NCI-H2081 treated with DMSO at 0.1 percent for 48 hours (cell line): ENCODE results near the gene GDA.
"Not testable (repeated sequence)": the region's sequence is repeated elsewhere in the genome, so short reads cannot be mapped to it uniquely, and the experiment has no call there.

ENCODE experiments used
- DNase-seq: peaks from one replicate; lab custom pipeline; 2025; lab: John Stamatoyannopoulos, UW

GDA gene

GRCh38 chr9:72280913-72281500 is 131.8 kb downstream of the GDA start:
- no peak for DNase-seq

GRCh38 chr9:72289401-72289800 is 140.2 kb downstream of the GDA start:
- DNase-seq = no peak

DNA sequence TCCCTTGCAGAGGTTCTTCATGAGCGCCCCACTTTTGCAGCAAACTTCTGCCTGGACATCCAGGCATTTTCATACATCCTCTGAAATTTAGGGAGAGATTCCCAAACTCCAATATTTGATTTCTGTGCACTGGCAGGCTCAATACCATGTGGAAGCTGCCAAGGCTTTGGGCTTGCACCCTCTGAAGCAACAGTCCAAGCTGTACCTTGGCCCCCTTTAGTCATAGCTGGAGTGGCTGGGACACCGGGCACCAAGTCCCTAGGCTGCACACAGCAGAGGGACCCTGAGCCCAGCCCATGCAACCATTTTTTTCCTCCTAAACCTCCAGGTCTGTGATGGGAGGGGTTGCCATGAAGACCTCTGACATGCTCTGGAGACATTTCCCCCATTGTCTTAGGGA is 141.1 kb downstream of the GDA start:
- DNase-seq = no peak

DNA sequence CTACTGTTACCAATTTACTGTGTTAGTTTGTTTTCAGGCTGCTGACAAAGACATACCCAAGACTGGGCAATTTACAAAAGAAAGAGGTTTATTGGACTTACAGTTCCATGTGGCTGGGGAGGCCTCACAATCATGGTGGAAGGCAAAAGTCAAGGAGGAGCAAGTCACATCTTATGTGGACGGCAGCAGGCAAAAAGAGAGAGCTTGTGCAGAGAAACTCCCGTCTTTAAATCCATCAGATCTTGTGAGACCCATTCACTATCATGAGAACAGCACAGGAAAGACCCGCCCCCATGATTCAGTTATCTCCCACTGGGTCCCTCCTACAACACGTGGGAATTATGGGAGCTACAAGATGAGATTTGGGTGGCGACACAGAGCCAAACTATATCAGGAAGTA is 142.3 kb downstream of the GDA start:
- DNase-seq = not testable (repeated sequence)

DNA sequence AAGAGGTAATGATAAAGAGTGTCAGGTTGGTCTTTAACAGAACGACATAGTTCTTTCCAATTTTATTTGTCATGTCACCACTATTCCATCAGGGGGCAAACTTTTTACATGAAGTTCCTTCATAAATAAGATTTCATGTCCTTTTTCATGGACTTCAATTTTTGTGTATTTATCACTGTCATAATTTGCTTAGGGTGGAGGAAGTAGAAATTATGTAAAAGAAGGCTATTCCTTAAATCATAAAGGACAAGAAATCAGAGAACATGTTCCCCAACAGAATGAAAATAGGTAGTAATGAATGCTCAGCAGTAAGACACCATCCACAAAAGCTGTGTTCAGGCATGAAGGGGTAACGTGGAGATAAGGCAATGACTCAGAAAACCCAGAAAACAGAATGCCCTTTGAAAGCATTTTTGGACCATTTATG is 143.0 kb downstream of the GDA start:
- no peak for DNase-seq

DNA sequence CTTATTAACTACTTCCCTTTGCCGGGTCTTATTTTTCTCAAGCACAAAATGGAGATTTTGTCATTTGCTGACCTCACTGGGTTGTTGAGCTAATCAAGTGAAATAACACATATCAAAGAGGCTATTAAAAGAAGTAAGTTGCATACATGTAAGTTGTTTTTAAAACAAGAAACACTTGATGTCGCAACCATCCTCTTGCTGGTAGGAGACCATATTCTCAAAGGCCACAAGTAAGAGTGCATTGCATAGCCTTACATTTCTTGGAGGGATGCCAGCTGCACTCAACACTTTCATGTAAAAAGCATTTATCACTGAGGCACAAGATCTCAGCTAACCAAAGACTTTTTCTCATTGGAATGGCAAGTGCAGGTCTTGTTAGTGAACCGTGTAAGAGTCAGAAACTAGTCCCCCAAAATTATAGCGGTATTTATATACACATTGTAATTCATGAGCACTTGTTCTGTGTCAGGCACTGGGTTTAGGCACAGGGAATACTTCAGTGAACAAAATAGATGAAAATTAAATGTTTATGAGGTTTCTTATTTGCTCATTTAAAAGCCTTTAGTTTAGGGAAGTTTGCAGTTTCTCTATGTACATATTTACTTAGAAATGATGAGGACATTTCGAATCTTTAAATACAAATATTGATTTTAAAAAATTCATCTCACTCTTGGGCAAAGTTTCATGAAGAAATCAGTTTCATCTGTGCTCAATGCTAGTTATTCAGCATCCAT is 143.8 kb downstream of the GDA start:
- DNase-seq = no peak

- no peak for DNase-seq
Measured at GRCh38 chr9:72294936-72295335, 145.7 kb downstream of the GDA start.

DNA sequence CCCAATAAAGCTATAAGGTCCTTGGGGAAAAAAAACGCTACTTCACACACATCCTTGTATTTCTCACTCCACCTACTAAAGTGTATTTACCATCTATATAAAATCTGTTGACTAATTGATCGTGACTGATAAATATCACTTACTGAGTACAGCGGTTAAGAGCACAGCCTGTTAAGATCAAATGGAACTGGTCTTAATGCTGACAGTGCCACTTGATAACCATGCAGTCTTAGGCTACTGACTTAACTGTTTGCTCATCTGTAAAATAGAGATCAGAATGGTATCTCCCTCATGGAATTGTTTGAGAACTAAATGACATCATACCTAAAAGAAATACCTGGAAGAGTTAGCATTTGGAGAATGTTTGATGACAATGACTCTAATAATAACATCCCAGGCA is 148.3 kb downstream of the GDA start:
- no peak for DNase-seq

DNA sequence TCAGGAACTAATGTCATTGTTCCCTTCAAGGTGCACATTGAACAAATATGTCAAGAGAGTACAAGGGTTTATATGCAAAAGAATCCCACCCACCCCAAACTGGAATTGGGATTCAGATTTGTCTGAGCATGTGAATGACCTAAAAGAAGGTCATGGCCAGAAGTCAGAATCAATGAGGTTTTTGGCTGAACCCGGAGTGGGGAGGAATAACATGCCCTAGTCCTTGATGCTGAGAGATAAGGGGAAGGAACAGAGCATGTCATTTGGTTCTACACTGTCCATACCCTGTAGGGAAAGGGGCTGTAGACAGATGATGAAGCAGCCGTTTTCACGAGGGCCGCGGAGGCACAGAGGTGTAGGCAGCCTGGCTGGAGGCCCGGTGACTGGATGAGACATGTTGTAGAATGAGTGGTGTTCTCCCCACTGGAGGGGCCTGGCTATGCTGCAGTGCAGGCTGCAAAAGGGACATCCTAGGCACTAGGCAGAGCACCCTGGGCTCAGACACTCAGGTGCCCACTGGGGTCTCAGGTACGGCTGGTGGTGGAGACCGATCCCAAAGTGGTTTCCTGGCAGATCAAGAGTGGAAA is 149.9 kb downstream of the GDA start:
- DNase-seq = no peak

- DNase-seq = no peak
Measured at GRCh38 chr9:72300873-72301272, 151.6 kb downstream of the GDA start.
